Activated naive CD8-positive, alpha-beta T cell (primary cell): Measurements from ENCODE around the gene PKN2.
A peak's percentile ranks its signal among the peaks of the same experiment; 100 is the strongest.
"Not testable (repeated sequence)": the region's sequence is repeated elsewhere in the genome, so short reads cannot be mapped to it uniquely, and the experiment has no call there.

Experiments used
- H3K27ac Mint-ChIP-seq: one replicate; pipeline ENCODE4 v1.8.0; 2021; ENCODE audit warnings: mixed read lengths
- H3K27me3 Mint-ChIP-seq: one replicate; pipeline ENCODE4 v1.8.0; 2021; ENCODE audit warnings: mixed read lengths
- H3K36me3 Mint-ChIP-seq: one replicate; pipeline ENCODE4 v1.8.0; 2021; ENCODE audit warnings: mixed read lengths
- H3K4me1 Mint-ChIP-seq: one replicate; pipeline ENCODE4 v1.8.0; 2021; ENCODE audit warnings: low read depth, mixed read lengths
- H3K4me3 Mint-ChIP-seq: one replicate; pipeline ENCODE4 v1.8.0; 2021; ENCODE audit warnings: mild to moderate bottlenecking, mixed read lengths
- H3K9me3 Mint-ChIP-seq: one replicate; pipeline ENCODE4 v1.8.0; 2021; ENCODE audit warnings: low read depth, mixed read lengths

PKN2 gene

DNA sequence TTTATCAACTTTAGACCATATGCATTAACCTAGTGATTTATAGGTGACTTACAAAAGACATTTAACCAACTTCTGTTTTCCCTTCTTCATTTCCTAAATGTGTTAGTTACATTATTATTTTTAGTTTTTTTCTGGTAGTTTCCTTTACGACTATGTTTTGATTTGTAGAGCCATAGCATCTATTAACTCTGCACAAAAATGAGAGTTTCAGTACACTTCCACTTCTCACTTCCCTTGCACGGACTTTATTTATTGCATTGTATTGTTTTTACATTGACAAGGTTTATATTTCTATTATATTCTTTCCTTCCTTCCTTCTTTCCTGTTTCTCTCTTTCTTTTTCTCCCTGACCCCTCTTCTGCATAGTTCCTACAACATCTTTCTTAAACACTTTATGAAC lies 14.7 kb downstream of the PKN2 start:
- Mint-ChIP-seq H3K27me3 (no peaks in the 10 kb centered on the region), H3K4me1 (peaks cover 64% of the 10 kb centered on the region), H3K9me3 (no peaks in the 10 kb centered on the region), H3K36me3 (peaks cover 16% of the 10 kb centered on the region), H3K27ac (no peak overlapping the region), H3K4me3 (no peak overlapping the region)

GRCh38 chr1:88700425-88701013 lies 16.4 kb downstream of the PKN2 start:
- Mint-ChIP-seq H3K4me1 (peaks cover 61% of the 10 kb centered on the region), H3K9me3 (no peaks in the 10 kb centered on the region)

GRCh38 chr1:88701275-88701674 lies 17.2 kb downstream of the PKN2 start:
- H3K4me1 Mint-ChIP-seq = peaks cover 58% of the 10 kb centered on the region

More at GRCh38 chr1:88700425-88701013, 16.4 kb downstream of the PKN2 start:
- Mint-ChIP-seq H3K36me3 (peaks cover 10% of the 10 kb centered on the region), H3K27me3 (no peaks in the 10 kb centered on the region), H3K27ac (no peak overlapping the region), H3K4me3 (no peak overlapping the region)

GRCh38 chr1:88701793-88702192 lies 17.7 kb downstream of the PKN2 start:
- H3K4me1 Mint-ChIP-seq = peaks cover 57% of the 10 kb centered on the region
- H3K9me3 Mint-ChIP-seq, H3K27me3 Mint-ChIP-seq, H3K4me3 Mint-ChIP-seq, H3K27ac Mint-ChIP-seq: not testable (repeated sequence)
- H3K36me3 Mint-ChIP-seq = peaks cover 10% of the 10 kb centered on the region

More at GRCh38 chr1:88701275-88701674, 17.2 kb downstream of the PKN2 start:
- H3K36me3 Mint-ChIP-seq = peaks cover 10% of the 10 kb centered on the region
- H3K9me3 Mint-ChIP-seq = no peaks in the 10 kb centered on the region
- H3K27me3 Mint-ChIP-seq = no peaks in the 10 kb centered on the region
- no peak overlapping the region for H3K4me3 Mint-ChIP-seq
- H3K27ac Mint-ChIP-seq = no peak overlapping the region

DNA sequence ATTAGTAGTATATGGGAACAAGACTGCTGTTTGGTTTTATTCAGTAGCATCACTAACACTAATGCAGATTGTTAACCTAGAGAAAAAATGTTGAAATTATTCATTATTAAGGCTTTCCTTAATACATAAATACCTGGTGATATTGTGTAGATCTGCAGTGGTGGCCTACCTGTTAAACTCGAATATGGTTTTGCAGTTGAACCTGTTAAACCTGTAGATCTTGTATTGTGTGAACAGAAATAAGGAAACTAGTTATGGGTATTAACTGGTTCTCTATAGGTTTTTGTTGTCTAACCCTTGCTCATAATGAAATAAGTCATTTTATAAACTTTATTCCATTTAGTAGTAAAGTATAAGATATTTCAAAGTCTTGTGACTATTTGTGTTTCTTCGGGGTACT lies 23.9 kb downstream of the PKN2 start:
- H3K4me1 Mint-ChIP-seq = peaks cover 30% of the 10 kb centered on the region
- H3K36me3 Mint-ChIP-seq = peaks cover 13% of the 10 kb centered on the region
- H3K27me3 Mint-ChIP-seq = no peaks in the 10 kb centered on the region
- H3K9me3 Mint-ChIP-seq = no peaks in the 10 kb centered on the region
- H3K27ac Mint-ChIP-seq = no peak overlapping the region
- no peak overlapping the region for H3K4me3 Mint-ChIP-seq

DNA sequence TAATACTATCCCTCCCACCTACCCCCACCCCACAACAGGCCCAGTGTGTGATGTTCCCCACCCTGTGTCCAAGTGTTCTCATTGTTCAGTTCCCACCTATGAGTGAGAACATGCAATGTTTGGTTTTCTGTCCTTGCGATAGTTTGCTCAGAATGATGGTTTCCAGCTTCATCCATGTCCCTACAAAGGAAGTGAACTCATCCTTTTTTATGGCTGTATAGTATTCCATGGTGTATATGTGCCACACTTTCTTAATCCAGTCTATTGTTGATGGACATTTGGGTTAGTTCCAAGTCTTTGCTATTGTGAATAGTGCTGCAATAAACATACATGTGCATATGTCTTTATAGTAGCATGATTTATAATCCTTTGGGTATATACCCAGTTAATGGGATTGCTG lies 28.8 kb downstream of the PKN2 start:
- H3K27me3 Mint-ChIP-seq, H3K27ac Mint-ChIP-seq, H3K4me3 Mint-ChIP-seq, H3K9me3 Mint-ChIP-seq: not testable (repeated sequence)
- Mint-ChIP-seq H3K4me1 (peaks cover 40% of the 10 kb centered on the region), H3K36me3 (peaks cover 26% of the 10 kb centered on the region)

DNA sequence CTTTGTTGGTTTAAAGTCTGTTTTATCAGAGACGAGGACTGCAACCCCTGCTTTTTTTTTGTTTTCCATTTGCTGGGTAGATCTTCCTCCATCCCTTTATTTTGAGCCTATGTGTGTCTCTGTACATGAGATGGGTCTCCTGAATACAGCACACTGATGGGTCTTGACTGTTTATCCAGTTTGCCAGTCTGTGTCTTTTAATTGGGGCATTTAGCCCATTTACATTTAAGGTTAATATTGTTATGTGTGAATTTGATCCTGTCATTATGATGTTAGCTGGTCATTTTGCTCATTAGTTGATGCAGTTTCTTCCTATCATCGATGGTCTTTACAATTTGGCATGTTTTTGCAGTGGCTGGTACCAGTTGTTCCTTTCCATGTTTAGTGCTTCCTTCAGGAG lies 32.5 kb downstream of the PKN2 start:
- not testable (repeated sequence) for H3K27me3 Mint-ChIP-seq, H3K9me3 Mint-ChIP-seq, H3K27ac Mint-ChIP-seq, H3K4me3 Mint-ChIP-seq
- H3K36me3 Mint-ChIP-seq = peaks cover 27% of the 10 kb centered on the region
- peaks cover 52% of the 10 kb centered on the region for H3K4me1 Mint-ChIP-seq

DNA sequence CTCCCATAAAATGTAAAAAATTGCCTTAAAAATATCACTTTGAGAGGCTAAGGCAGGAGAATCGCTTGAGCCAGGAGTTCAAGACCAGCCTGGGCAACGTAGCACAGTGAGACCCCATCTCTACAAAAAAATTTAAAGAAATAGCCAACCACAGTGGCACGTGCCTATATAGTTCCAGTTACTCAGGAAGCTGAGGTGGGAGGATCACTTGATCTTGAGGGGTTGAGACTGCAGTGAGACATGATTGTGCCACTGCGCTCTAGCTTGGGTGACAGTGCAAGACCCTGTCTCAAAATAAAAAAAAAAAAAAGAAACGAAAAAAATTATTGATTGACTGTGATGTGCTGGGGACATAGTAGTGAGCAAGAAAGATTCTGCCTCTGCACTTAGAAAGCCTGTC lies 38.4 kb downstream of the PKN2 start:
- Mint-ChIP-seq H3K27ac (peak overlapping the region; percentile 7), H3K4me3 (no peak overlapping the region), H3K4me1 (peaks cover 68% of the 10 kb centered on the region), H3K9me3 (no peaks in the 10 kb centered on the region), H3K36me3 (peaks cover 13% of the 10 kb centered on the region), H3K27me3 (no peaks in the 10 kb centered on the region)

DNA sequence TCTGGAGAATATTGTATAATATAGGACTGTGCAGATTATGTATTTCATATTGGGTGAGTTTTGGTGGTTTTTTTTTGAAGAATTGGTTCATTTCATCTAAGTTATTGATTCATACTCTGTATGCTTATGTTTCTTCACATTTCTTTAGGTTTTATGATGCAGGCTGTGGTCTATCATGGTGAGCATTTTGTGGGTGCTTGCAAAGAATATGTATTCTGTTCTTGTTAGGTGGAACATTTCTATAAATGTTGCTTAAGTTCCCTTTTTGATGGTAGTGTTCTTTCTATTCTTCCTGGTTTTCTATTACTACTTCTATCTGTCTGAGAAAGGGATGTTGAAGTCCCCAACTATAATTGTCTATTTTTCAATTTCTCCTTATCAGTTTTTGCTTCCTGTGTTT lies 42.6 kb downstream of the PKN2 start:
- Mint-ChIP-seq H3K27me3 (no peaks in the 10 kb centered on the region), H3K4me1 (peaks cover 75% of the 10 kb centered on the region), H3K9me3 (no peaks in the 10 kb centered on the region), H3K4me3 (no peak overlapping the region), H3K27ac (no peak overlapping the region), H3K36me3 (peaks cover 18% of the 10 kb centered on the region)

GRCh38 chr1:88727205-88727604 lies 43.1 kb downstream of the PKN2 start:
- Mint-ChIP-seq H3K27ac (no peak overlapping the region), H3K4me1 (peaks cover 73% of the 10 kb centered on the region), H3K27me3 (no peaks in the 10 kb centered on the region), H3K4me3 (no peak overlapping the region), H3K9me3 (no peaks in the 10 kb centered on the region), H3K36me3 (peaks cover 21% of the 10 kb centered on the region)

DNA sequence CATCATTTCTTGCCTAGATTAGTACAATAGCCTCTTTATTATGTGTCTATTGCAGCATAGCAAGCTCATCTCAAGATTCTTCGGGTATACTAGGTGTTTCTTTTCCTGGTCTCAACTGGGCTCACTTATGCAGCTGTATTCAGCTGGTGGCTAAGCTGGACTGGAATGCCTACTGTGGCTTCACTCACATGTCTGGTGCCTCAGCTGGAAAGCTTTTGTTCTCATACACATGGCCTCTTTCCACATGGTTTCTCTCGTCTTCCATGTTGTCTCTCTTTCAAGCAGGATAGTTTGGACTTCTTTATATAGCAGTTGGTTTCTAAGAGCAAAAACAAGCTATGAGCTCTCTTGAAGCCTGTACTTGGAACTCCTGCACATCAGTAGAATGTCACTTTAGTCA lies 45.2 kb downstream of the PKN2 start:
- H3K36me3 Mint-ChIP-seq = peaks cover 27% of the 10 kb centered on the region
- no peak overlapping the region for H3K27ac Mint-ChIP-seq
- peaks cover 6% of the 10 kb centered on the region for H3K9me3 Mint-ChIP-seq
- peaks cover 60% of the 10 kb centered on the region for H3K4me1 Mint-ChIP-seq
- H3K27me3 Mint-ChIP-seq = no peaks in the 10 kb centered on the region
- H3K4me3 Mint-ChIP-seq = no peak overlapping the region

DNA sequence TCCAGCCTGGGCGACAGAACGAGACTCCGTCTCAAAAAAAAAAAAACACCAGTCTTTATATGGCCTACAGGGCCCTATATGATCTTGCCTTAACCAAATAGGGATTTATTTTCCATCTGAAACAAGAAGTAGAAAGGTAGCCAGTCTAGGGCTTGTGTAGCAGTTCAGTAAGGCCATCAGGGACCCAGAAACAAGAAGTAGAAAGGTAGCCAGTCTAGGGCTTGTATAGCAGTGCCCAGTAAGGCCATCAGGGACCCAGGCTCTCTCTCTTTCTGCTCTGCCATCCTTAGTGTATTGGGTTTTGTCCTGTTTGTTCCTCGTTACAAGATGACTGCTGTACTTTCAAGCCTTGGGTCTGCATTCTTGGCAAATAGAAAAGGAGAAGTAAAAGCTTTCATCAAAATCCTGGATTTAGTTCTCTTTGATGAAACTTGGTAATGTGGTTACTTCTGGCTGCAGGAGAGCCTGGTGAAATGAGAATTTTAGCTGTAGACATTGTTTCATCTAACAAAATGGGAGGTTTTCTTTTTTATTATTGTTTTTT lies 46.1 kb downstream of the PKN2 start:
- H3K27me3 Mint-ChIP-seq = no peaks in the 10 kb centered on the region

GRCh38 chr1:88730995-88731394 lies 46.9 kb downstream of the PKN2 start:
- H3K27me3 Mint-ChIP-seq = no peaks in the 10 kb centered on the region
- peaks cover 42% of the 10 kb centered on the region for H3K36me3 Mint-ChIP-seq
- H3K27ac Mint-ChIP-seq = no peak overlapping the region
- no peak overlapping the region for H3K4me3 Mint-ChIP-seq
- H3K9me3 Mint-ChIP-seq = peaks cover 19% of the 10 kb centered on the region
- peaks cover 49% of the 10 kb centered on the region for H3K4me1 Mint-ChIP-seq

More for the DNA sequence above, 46.1 kb downstream of the PKN2 start:
- H3K27ac Mint-ChIP-seq = no peak overlapping the region
- peaks cover 14% of the 10 kb centered on the region for H3K9me3 Mint-ChIP-seq
- peaks cover 36% of the 10 kb centered on the region for H3K36me3 Mint-ChIP-seq
- peaks cover 56% of the 10 kb centered on the region for H3K4me1 Mint-ChIP-seq
- H3K4me3 Mint-ChIP-seq = no peak overlapping the region

DNA sequence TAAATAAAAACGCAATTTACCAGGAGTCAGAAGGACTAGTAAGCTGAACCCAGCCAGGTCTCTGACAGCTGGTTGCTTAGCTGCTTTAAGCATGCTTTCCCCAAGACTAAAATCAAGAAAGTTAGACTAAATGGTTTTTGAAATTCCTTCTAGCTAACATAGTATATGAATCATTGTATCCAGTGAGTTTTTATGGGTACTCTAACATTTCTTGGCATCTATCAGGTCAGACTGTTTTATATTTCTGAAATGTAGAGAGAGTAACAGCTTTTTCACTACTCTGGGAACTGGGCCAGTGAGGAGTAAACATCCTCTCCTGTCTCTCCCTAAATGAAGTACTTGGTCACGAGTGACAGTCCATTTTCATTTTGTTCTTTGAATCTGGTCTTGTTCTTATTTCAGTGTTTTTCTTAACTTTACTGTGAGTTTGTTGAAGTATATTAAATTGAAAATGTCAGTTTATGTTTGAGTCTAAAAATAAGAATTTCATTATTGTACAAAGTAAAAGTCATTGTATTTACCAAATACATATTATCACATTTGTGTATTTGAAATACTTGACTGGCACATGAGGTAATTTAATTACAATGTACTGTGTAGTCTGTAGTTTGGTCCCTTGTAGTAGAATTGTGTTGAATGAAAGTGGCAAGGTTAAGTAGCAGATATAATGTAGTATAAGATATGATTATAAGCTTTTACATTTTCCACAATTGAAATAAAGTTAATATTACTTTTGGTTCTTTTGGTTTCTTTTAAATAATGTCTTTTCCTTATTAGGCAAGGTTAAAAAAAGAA lies 47.6 kb downstream of the PKN2 start:
- H3K27me3 Mint-ChIP-seq = no peaks in the 10 kb centered on the region
- H3K9me3 Mint-ChIP-seq = peaks cover 21% of the 10 kb centered on the region
- no peak overlapping the region for H3K27ac Mint-ChIP-seq
- H3K4me3 Mint-ChIP-seq = no peak overlapping the region
- peaks cover 46% of the 10 kb centered on the region for H3K36me3 Mint-ChIP-seq
- H3K4me1 Mint-ChIP-seq = peaks cover 43% of the 10 kb centered on the region

- Mint-ChIP-seq H3K9me3 (peaks cover 21% of the 10 kb centered on the region), H3K4me3 (no peak overlapping the region), H3K27ac (no peak overlapping the region), H3K4me1 (peaks cover 38% of the 10 kb centered on the region), H3K36me3 (peaks cover 41% of the 10 kb centered on the region), H3K27me3 (no peaks in the 10 kb centered on the region)
These were observed 51.3 kb downstream of the PKN2 start for GRCh38 chr1:88735382-88735781.
